GM23248 (cell line): Measurements from ENCODE around the gene ATXN3L. TPM values are rescaled to one million over a fixed set of nuclear protein-coding genes. Genes with fewer than 3 reads are reported as not detected.

Experiments
- DNase-seq: peaks from one replicate; pipeline ENCODE4 v3.0.0-alpha.2; 2015
- H2AFZ ChIP-seq: fragments of 200-600 bp; sonication (generic); 2 replicates; pipeline ENCODE4 v1.6.1; 2016; ENCODE audit warnings: antibody characterized with exemption
- H3F3A ChIP-seq: fragments of 200-600 bp; sonication (generic); 2 replicates; pipeline ENCODE4 v1.6.1; 2016; ENCODE audit warnings: mild to moderate bottlenecking, antibody characterized with exemption, mixed run types; ENCODE audit not compliant: insufficient read depth
- H3K27ac ChIP-seq: fragments of 200-600 bp; sonication (generic); 2 replicates; pipeline ENCODE4 v1.5.1; 2016; ENCODE audit warnings: mild to moderate bottlenecking
- H3K27me3 ChIP-seq: fragments of 200-600 bp; sonication (generic); replicated peaks from 2 replicates; pipeline ENCODE4 v1.6.1; 2016; ENCODE audit warnings: mild to moderate bottlenecking; ENCODE audit not compliant: insufficient read depth
- H3K36me3 ChIP-seq: fragments of 200-600 bp; sonication (generic); 2 replicates; pipeline ENCODE4 v1.6.1; 2016; ENCODE audit warnings: low read depth, mild to moderate bottlenecking
- H3K4me1 ChIP-seq: fragments of 200-600 bp; sonication (generic); 2 replicates; pipeline ENCODE4 v1.6.1; 2016; ENCODE audit warnings: mild to moderate bottlenecking; ENCODE audit not compliant: insufficient read depth
- H3K4me2 ChIP-seq: fragments of 200-600 bp; sonication (generic); one replicate; pipeline ENCODE4 v1.6.1; 2016; ENCODE audit warnings: mild to moderate bottlenecking; ENCODE audit not compliant: unreplicated experiment
- H3K4me3 ChIP-seq: fragments of 200-600 bp; sonication (generic); 2 replicates; pipeline ENCODE4 v1.5.1; 2016; ENCODE audit warnings: mild to moderate bottlenecking
- H3K79me2 ChIP-seq: fragments of 200-600 bp; sonication (generic); 2 replicates; pipeline ENCODE4 v1.6.1; 2016; ENCODE audit warnings: mild to moderate bottlenecking; ENCODE audit not compliant: insufficient read depth
- H3K9ac ChIP-seq: fragments of 200-600 bp; sonication (generic); 2 replicates; pipeline ENCODE4 v1.6.1; 2016; ENCODE audit warnings: mild to moderate bottlenecking
- H3K9me2 ChIP-seq: fragments of 200-600 bp; sonication (generic); 2 replicates; pipeline ENCODE4 v1.6.1; 2016; ENCODE audit warnings: mixed run types, mild to moderate bottlenecking, moderate library complexity; ENCODE audit not compliant: insufficient read depth
- H3K9me3 ChIP-seq: fragments of 200-600 bp; sonication (generic); one replicate; pipeline ENCODE4 v1.6.1; 2017; ENCODE audit warnings: low read depth
- H4K20me1 ChIP-seq: fragments of 200-600 bp; sonication (generic); 2 replicates; pipeline ENCODE4 v1.6.0; 2016; ENCODE audit not compliant: insufficient read depth
- EZH2 ChIP-seq: fragments of 200-600 bp; sonication (generic); IDR thresholded peaks from 2 replicates; pipeline ENCODE4 v1.6.1; 2018; ENCODE audit warnings: antibody characterized with exemption, mild to moderate bottlenecking; ENCODE audit not compliant: insufficient read depth, poor library complexity, severe bottlenecking
- EZH2phosphoT487 ChIP-seq: fragments of 200-600 bp; sonication (generic); IDR thresholded peaks from 2 replicates; pipeline ENCODE4 v1.6.1; 2018; ENCODE audit warnings: antibody characterized with exemption, moderate library complexity, mild to moderate bottlenecking, low read depth; ENCODE audit not compliant: insufficient read depth
- WGBS, 2 experiments: methylation state at CpG; one replicate each; pipeline ENCODE4 v1.1.6; 2015 to 2017; ENCODE audit warnings: low lambda C conversion rate in 2 of 2, low coverage in 1 of 2; ENCODE audit errors: missing lambda C conversion rate in 2 of 2; 5-methylcytosine and 5-hydroxymethylcytosine counted together
- in situ Hi-C: fragments of 300-500 bp; cut with MboI; formaldehyde crosslinking; loops from 2 replicates; pipeline ENCODE4 v1.15.0; 2020
- polyA plus RNA-seq: library from polyadenylated mRNA; unstranded; fragments of >200 nt; fragmentation: Nextera tagmentation; extraction: Ambion mirVana; gene quantifications from 2 replicates; pipeline ENCODE4 v1.2.1, GENCODE V29; 2016
- total RNA-seq: library from RNA; depleted of rRNA; stranded (reverse); fragments of >200 nt; shearing (Covaris generic); gene quantifications from 2 replicates; pipeline ENCODE4 v1.2.3, GENCODE V29; 2014

The ATXN3L gene
- total and polyA plus RNA-seq, 2 experiments from 2014 or later, result not detected

DNA sequence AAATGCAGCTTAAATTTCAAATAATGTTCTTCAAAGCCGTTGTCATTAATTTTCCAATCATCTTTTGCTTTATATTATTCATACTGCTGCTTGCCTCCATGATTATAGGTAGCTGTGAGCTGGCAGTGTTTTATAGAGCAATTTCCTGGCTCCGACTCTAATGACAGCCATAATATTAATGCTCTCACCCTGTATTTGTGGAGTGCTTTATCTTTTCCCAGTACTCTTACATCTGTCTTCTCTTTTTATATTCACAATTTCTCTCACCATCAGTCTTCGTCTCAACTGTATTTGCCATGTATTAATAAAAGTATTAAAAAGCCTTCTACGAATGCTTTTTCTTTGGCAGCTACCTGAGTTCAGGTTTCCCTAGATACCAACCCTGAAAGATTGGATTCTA lies 21.0 kb downstream of the ATXN3L start:
- H3K36me3 ChIP-seq, result no peaks in the 10 kb centered on the region
- no peak for DNase-seq
- no peak overlapping the region for H2AFZ ChIP-seq
- in situ Hi-C loops, result no loop called here
- 95 to 97% methylated on average over 4 of the region's 4 CpGs for WGBS, 2 experiments
- no peak overlapping the region for H3K4me3 ChIP-seq
- H3K9me2 ChIP-seq, result no peaks in the 10 kb centered on the region
- no peak overlapping the region for H3K9ac ChIP-seq
- no peaks in the 10 kb centered on the region for H3K27me3 ChIP-seq
- no peaks in the 10 kb centered on the region for H3K9me3 ChIP-seq
- H3K4me1 ChIP-seq, result no peaks in the 10 kb centered on the region; the same call in 1 of the 2 replicates
- H3K4me2 ChIP-seq, result no peak overlapping the region
- no peak overlapping the region for H3K27ac ChIP-seq
- TF ChIP-seq EZH2phosphoT487 (no peak), EZH2 (no peak)
- H3K79me2 ChIP-seq, result no peaks in the 10 kb centered on the region
- no peaks in the 10 kb centered on the region for H3F3A ChIP-seq
- no peaks in the 10 kb centered on the region for H4K20me1 ChIP-seq

DNA sequence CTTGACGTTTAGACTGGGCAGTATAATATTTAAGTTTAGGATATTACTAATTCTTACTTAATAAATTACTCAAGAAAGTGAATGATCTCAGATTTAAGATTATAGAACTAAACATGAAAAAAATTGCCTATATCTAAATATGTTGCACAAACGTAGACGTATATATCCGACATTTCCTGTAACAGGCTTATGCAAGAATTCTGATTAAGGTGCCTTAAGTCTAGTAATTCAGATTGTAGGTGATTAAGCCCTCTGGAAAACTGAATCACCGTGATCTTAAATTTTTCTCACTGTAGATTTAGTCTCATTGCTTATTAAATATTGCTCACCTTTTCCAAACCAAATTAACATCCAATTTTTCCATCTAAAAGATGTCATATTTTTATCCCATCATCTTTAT lies 24.0 kb downstream of the ATXN3L start:
- in situ Hi-C loops, result no loop called here
- Histone ChIP-seq H3K9me2 (no peaks in the 10 kb centered on the region), H3K9me3 (no peaks in the 10 kb centered on the region), H3K9ac (no peak overlapping the region), H3K4me3 (no peak overlapping the region), H3F3A (no peaks in the 10 kb centered on the region), H3K27ac (no peak overlapping the region), H3K4me2 (no peak overlapping the region), H3K36me3 (no peaks in the 10 kb centered on the region), H4K20me1 (no peaks in the 10 kb centered on the region), H3K27me3 (no peaks in the 10 kb centered on the region), H2AFZ (no peak overlapping the region), H3K79me2 (no peaks in the 10 kb centered on the region), H3K4me1 (no peaks in the 10 kb centered on the region; the same call in 1 of the 2 replicates)
- DNase-seq, result no peak
- TF ChIP-seq EZH2phosphoT487, result no peak
- no peak for TF ChIP-seq EZH2
- 85 to 96% methylated on average over 5 of the region's 5 CpGs for WGBS, 2 experiments

DNA sequence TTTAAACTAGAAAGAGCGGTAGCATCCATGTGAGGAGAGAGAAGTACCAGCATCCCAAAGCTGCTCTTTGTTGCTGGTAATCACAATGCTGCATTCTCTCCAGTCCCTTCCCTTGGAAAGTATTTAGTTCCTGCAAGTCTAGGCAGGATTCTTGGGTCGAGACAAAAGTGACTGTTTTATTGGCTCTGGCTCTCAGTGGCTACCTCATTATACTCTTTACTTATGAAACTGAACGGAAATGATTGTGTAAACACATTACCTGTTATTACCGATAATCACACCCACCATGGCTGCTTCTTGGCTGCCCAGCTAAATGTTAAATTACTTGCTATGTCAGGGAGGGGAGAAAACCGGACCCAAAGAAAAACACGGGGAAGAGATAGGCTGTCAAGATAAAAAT lies 26.2 kb downstream of the ATXN3L start:
- Histone ChIP-seq H3K27ac (no peak overlapping the region), H3K27me3 (no peaks in the 10 kb centered on the region), H3K4me2 (no peak overlapping the region), H3K79me2 (no peaks in the 10 kb centered on the region), H3F3A (no peaks in the 10 kb centered on the region), H3K4me1 (no peaks in the 10 kb centered on the region), H3K4me3 (no peak overlapping the region), H3K36me3 (no peaks in the 10 kb centered on the region), H3K9me2 (no peaks in the 10 kb centered on the region), H3K9ac (no peak overlapping the region), H4K20me1 (no peaks in the 10 kb centered on the region), H3K9me3 (no peaks in the 10 kb centered on the region), H2AFZ (no peak overlapping the region)
- no peak for DNase-seq
- no peak for TF ChIP-seq EZH2
- in situ Hi-C loops, result no loop called here
- 74 to 78% methylated on average over 6 of the region's 6 CpGs for WGBS, 2 experiments

DNA sequence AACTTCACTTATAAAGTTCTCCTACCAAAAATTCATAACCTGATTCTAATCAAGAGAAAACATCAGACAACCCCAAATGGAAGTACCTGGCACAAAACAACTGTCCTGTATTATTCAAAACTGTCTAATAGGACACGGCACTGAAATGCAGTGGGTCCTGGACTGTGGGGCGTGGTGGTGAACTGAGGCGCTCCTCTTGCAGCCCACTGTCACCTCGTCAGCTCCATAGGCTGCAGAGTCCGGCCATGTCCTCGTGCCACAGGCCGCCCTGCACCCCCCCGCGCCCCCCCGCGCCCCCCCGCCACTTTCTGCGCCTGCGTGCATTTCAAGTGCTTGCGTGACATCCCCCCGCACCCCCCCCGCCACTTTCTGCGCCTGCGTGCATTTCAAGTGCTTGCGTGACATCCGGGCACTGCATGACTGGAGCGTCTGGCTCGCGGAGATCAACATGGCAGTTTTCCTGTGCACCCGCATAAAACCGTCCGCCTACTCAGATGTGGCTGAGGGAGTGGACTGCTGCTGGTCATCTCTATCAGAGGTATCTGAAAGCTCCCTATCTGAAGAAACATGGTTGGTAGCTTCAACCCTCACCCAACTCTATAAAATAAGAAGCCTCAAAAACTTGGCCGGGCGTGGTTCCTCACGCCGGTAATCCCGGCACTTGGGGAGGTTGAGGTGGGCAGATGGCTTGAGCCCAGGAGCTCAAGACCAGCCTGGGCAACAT lies 28.8 kb downstream of the ATXN3L start:
- H3K36me3 ChIP-seq, result no peaks in the 10 kb centered on the region
- no peak for DNase-seq
- no peak overlapping the region for H3K9ac ChIP-seq
- in situ Hi-C loops, result no loop called here
- WGBS, 2 experiments, result 98% methylated on average over 8 to 28 of the region's 32 CpGs
- no peaks in the 10 kb centered on the region for H3K9me2 ChIP-seq
- TF ChIP-seq EZH2phosphoT487, result no peak
- H3K79me2 ChIP-seq, result no peaks in the 10 kb centered on the region
- H3K9me3 ChIP-seq, result no peaks in the 10 kb centered on the region
- H3K4me3 ChIP-seq, result no peak overlapping the region
- H3K27me3 ChIP-seq, result no peaks in the 10 kb centered on the region
- no peak overlapping the region for H3K27ac ChIP-seq
- H3F3A ChIP-seq, result peaks cover 12% of the 10 kb centered on the region; the same call in 1 of the 2 replicates
- H4K20me1 ChIP-seq, result no peaks in the 10 kb centered on the region
- H3K4me2 ChIP-seq, result no peak overlapping the region
- H3K4me1 ChIP-seq, result peaks cover 19% of the 10 kb centered on the region
- no peak overlapping the region for H2AFZ ChIP-seq

DNA sequence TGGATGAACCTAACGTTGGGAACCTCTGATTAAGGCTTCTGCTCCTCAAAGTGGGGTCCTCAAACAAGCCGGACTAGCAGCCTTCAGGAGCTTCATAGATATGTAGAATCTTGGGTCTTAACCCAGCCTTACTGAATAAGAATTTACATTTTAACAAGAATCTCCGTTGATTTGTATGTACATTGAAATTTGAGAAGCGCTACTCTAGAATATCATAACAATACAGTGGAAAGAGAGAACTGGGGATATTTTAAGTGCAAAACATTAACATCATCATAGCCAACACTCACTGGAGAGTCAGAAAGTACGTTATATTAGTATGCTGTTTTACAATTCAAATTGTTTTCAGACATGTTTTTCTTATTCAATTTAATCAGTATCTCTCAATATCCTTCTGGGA lies 31.2 kb downstream of the ATXN3L start:
- H3K4me3 ChIP-seq, result no peak overlapping the region
- H3K36me3 ChIP-seq, result no peaks in the 10 kb centered on the region
- H3F3A ChIP-seq, result peaks cover 21% of the 10 kb centered on the region
- no peak overlapping the region for H3K4me2 ChIP-seq
- H4K20me1 ChIP-seq, result no peaks in the 10 kb centered on the region
- no peak overlapping the region for H2AFZ ChIP-seq
- DNase-seq, result no peak
- no peaks in the 10 kb centered on the region for H3K9me3 ChIP-seq
- no peak overlapping the region for H3K9ac ChIP-seq
- H3K27ac ChIP-seq, result no peak overlapping the region
- no peaks in the 10 kb centered on the region for H3K27me3 ChIP-seq
- H3K4me1 ChIP-seq, result peaks cover 35% of the 10 kb centered on the region
- in situ Hi-C loops, result no loop called here
- no peaks in the 10 kb centered on the region for H3K9me2 ChIP-seq
- no peaks in the 10 kb centered on the region for H3K79me2 ChIP-seq
- TF ChIP-seq EZH2phosphoT487, result no peak
- TF ChIP-seq EZH2, result no peak
- WGBS, 2 experiments, result 95 to 97% methylated on average over 4 to 5 of the region's 5 CpGs
